Urinary bladder (tissue), 4 donors: ENCODE data around the gene IL9. TPM values are rescaled to one million over a fixed set of nuclear protein-coding genes. Genes with fewer than 3 reads are reported as not detected.
"Not testable (repeated sequence)": the region's sequence is repeated elsewhere in the genome, so short reads cannot be mapped to it uniquely, and the experiment has no call there.

ENCODE experiments used
- DNase-seq: peaks from one replicate; pipeline ENCODE4 v3.0.0-alpha.2; 2015; ENCODE audit errors: extremely low spot score
- H3K27ac ChIP-seq: one replicate; pipeline ENCODE4 v1.5.1; 2013; ENCODE audit warnings: low read depth, mild to moderate bottlenecking, moderate library complexity
- H3K36me3 ChIP-seq: one replicate; pipeline ENCODE4 v1.6.1; 2013; ENCODE audit warnings: mild to moderate bottlenecking, moderate library complexity; ENCODE audit not compliant: insufficient read depth
- H3K4me1 ChIP-seq: one replicate; pipeline ENCODE4 v1.6.1; 2013; ENCODE audit warnings: mild to moderate bottlenecking, moderate library complexity; ENCODE audit not compliant: insufficient read depth
- H3K4me3 ChIP-seq: one replicate; pipeline ENCODE4 v1.5.1; 2013; ENCODE audit warnings: low read depth, low read length
- WGBS: extraction: QIAGEN DNeasy Blood & Tissue Kit; methylation state at CpG from one replicate; pipeline ENCODE4 v1.1.7; 2013; 5-methylcytosine and 5-hydroxymethylcytosine counted together
- polyA plus RNA-seq: library from polyadenylated mRNA; stranded (reverse); fragments of 200-250 nt; gene quantifications from one replicate; pipeline ENCODE4 v1.2.3, GENCODE V29; 2013
- total RNA-seq: library from RNA; depleted of rRNA; stranded (reverse); fragments of >200 nt; gene quantifications from one replicate; pipeline ENCODE4 v1.2.3, GENCODE V29; 2014
- donor health status: healthy with polysubstance abuse.
- donor health status: healthy.

The IL9 gene
- total and polyA plus RNA-seq, 2 donors = not detected

DNA sequence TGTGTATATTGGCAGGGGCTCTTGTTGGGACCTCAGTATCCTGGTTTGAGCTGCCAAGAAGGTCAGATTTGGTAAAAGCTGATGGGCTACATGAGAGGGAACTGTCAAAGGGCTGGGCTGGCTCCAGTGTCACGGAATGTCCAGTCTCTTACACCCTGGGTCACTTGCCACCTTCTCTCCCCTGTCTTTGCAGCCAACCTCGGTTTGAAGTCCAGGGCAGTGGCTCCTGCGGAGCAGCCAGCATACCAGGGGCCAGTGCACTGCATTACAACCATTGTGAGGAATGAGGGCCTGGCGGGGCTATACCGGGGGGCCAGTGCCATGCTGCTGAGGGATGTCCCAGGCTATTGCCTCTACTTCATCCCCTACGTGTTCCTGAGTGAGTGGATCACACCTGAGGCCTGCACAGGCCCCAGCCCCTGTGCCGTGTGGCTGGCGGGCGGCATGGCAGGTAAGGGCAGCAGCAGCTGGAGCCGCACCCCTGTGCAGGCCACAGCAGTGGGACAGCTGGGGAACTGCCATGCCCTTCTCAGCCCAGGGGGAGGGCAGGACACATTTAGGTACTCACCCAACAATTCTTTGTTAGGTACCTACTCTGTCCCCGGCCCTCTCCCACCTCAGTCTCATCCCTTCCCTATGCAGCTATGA is 24.2 kb downstream of the IL9 start:
- no peaks in the 10 kb centered on the region for H3K4me1 ChIP-seq
- 79% methylated on average over 11 of the region's 11 CpGs for WGBS
- no peaks in the 10 kb centered on the region for H3K36me3 ChIP-seq
- no peak for DNase-seq
- H3K4me3 ChIP-seq = no peak overlapping the region
- no peak overlapping the region for H3K27ac ChIP-seq

DNA sequence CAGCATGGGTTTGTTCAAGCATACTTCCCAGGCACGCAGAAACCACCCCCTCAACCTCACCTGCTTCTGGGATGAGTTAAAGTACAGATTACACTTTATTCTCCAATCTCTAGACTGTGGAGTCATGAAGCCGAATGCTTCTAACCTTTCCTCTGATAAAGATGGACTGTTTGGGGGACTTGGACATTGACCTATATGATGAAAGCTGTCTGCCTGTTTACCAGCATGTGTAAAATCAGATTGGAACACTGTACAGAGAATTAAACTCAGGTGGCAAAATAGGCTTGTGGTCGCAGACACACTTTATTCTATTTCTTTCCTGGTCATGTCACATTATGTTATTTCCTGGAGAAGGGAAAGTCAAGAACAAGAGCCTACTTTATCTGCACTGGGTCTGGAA is 25.7 kb downstream of the IL9 start:
- Histone ChIP-seq H3K36me3 (no peaks in the 10 kb centered on the region), H3K4me1 (no peaks in the 10 kb centered on the region), H3K4me3 (no peak overlapping the region), H3K27ac (no peak overlapping the region)
- 64% methylated on average over 3 of the region's 3 CpGs for WGBS
- no peak for DNase-seq

DNA sequence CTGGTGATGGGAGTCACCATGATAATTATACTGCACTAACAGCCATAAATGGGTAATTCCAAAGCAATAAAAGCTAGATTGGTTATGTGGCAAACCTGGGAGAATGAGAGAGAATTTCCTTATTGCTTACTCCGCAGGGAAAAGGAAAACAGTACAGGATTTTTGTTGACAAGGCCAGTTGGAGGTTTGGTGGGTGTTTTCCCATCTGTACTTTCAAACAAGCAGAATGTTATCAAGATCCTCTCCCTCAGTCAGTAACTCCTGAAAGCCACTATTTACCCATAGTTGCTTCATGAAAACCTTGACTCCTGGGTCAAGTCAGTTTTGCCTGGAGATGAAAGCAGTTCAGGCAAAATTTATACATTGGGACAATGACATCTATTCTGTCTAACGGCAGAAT is 26.4 kb downstream of the IL9 start:
- DNase-seq = no peak
- H3K27ac ChIP-seq = no peak overlapping the region
- H3K4me3 ChIP-seq = no peak overlapping the region
- no peaks in the 10 kb centered on the region for H3K36me3 ChIP-seq
- 77% methylated on average over 2 of the region's 2 CpGs for WGBS
- H3K4me1 ChIP-seq = no peaks in the 10 kb centered on the region

GRCh38 chr5:135868681-135869080 is 27.0 kb downstream of the IL9 start:
- 77% methylated on average over 2 of the region's 2 CpGs for WGBS
- H3K36me3 ChIP-seq = no peaks in the 10 kb centered on the region
- no peak overlapping the region for H3K4me3 ChIP-seq
- no peak overlapping the region for H3K27ac ChIP-seq
- H3K4me1 ChIP-seq = no peaks in the 10 kb centered on the region
- DNase-seq = no peak

DNA sequence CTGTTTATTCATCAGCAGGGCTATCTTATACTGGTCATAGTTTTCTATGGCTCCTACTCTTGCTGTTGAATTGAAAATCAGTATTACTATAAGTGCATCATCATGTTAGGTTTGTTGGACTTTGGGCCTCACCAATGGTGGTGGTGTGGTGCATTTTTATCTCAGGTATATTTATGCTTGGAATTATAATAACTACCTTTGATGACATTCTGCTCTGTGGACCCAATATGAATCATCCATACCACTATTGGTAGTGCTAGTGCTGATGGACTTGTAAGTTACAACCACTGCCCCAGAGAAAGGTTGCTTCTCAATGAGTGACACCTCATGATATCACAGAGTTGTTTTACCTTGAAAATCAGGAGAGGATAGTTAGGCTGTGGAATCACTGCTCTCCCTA is 28.0 kb downstream of the IL9 start:
- Histone ChIP-seq H3K36me3 (no peaks in the 10 kb centered on the region), H3K4me1 (no peaks in the 10 kb centered on the region), H3K4me3 (no peak overlapping the region), H3K27ac (no peak overlapping the region)
- no peak for DNase-seq

GRCh38 chr5:135866016-135866415 is 29.6 kb downstream of the IL9 start:
- Histone ChIP-seq H3K27ac (no peak overlapping the region), H3K36me3 (no peaks in the 10 kb centered on the region), H3K4me3 (no peak overlapping the region), H3K4me1 (no peaks in the 10 kb centered on the region)
- WGBS = 89% methylated on average over 2 of the region's 2 CpGs
- DNase-seq = no peak

DNA sequence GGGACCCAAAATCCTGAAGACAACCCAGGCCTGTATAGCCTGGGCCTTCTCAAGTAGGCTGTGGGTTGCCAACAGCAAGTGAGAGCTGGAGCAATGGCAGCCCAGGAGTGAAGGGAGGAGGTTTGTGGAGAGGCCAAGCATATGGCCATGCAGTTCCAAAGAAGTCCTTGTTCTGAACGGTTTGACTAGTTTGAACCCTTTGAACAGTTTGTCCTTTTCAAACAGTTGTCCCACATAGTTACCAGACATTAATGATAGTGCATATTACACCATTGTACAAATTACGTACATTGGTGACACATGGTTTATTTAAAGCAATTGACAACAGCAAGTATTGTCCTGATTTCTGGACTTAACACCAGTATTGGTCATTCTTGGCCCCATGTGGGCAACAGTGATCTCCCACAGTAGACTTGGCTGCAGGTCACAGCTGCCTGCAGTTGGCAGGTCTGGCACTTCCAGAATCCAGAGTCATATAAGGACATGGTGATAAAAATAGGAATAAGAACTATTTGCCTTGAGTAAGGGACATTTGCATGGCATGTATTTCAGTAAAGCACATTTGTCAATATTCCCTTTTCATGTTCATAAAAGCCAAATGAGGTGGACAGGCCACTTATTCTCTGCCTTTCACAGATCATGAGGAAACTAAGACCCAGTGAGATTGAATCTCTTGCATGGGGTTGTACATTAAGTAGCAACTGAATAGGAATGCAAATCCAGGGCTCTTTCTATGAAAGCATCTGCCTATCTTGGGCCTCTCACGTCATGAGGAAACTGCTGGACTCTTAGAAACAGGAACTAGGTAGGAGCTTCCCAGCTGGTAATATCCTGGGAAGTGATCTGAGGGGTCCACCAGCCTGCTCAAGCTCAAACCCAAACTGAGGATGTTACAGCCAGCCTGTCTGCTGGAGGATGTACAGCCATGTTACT is 30.9 kb downstream of the IL9 start:
- WGBS = 84% methylated on average over 3 of the region's 3 CpGs
- H3K4me3 ChIP-seq = no peak overlapping the region
- H3K36me3 ChIP-seq = no peaks in the 10 kb centered on the region
- H3K27ac ChIP-seq = no peak overlapping the region
- no peaks in the 10 kb centered on the region for H3K4me1 ChIP-seq
- DNase-seq = no peak

DNA sequence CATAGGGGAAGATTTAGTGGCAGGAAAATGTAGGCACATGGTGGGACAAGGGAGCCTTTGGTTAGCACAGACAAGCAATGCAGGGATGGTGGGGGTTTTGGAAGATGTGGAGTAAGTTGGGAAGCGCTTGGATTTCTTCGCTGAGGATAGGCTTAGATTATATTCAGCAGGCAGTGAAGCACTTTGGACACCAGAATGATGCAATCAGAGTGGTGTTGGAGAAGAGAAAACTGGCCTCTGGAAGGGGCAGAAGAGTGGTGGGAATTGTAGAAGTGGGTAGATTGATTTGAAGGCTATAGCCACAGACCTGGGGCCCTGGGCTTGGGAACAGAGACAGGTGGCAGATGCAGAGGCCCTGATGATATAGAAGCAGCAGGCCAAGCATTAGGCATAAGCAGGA is 32.9 kb downstream of the IL9 start:
- H3K4me1 ChIP-seq = no peaks in the 10 kb centered on the region
- no peaks in the 10 kb centered on the region for H3K36me3 ChIP-seq
- no peak for DNase-seq
- no peak overlapping the region for H3K27ac ChIP-seq
- H3K4me3 ChIP-seq = no peak overlapping the region
- over 99% methylated on average over 2 of the region's 2 CpGs for WGBS

DNA sequence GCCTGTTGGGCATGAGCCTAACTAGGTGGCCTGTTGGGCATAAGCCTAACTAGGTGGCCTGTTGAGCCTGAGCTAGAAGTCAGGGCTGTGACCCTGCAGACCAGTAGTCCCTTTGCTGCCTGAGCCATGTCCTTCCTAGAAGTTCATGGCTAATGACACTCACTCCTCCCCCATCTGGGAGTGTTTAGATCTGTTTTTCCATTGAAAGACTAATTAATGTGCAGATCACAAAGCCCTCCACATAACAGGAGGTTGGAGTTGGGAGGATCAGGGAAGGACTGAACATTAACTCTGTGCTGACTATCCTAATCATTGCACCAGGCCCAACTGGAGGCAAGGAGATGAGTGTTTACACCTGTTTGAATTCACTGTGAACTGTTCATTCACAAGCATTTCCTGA is 33.6 kb downstream of the IL9 start:
- no peaks in the 10 kb centered on the region for H3K4me1 ChIP-seq
- no peak overlapping the region for H3K27ac ChIP-seq
- H3K36me3 ChIP-seq = no peaks in the 10 kb centered on the region
- no peak for DNase-seq
- H3K4me3 ChIP-seq = no peak overlapping the region

GRCh38 chr5:135861641-135862040 is 34.0 kb downstream of the IL9 start:
- no peaks in the 10 kb centered on the region for H3K36me3 ChIP-seq
- WGBS = 84% methylated on average over 1 of the region's 1 CpG
- H3K4me1 ChIP-seq = no peaks in the 10 kb centered on the region
- DNase-seq = no peak
- no peak overlapping the region for H3K4me3 ChIP-seq
- no peak overlapping the region for H3K27ac ChIP-seq

- DNase-seq = no peak
- Histone ChIP-seq H3K36me3 (no peaks in the 10 kb centered on the region), H3K4me1 (no peaks in the 10 kb centered on the region), H3K4me3 (no peak overlapping the region), H3K27ac (no peak overlapping the region)
- WGBS = 82% methylated on average over 1 of the region's 1 CpG
Observed at GRCh38 chr5:135859641-135860040, 36.0 kb downstream of the IL9 start.

DNA sequence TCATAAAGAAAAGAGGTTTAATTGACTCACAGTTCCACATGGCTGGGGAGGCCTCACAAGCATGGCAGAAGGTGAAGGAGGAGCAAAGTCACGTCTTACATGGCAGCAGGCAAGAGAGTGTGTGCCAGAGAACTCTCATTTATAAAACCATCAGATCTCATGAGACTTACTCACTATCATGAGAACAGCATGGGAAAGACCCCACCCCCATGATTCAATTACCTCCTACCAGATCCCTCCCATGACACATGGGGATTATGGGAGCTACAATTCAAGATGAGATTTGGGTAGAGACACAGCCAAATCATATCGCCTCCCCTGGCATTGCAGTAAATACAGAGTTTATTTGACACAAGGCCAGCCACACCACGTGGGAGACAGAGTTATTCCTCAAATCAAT is 36.5 kb downstream of the IL9 start:
- H3K27ac ChIP-seq, H3K4me1 ChIP-seq, H3K36me3 ChIP-seq, DNase-seq, H3K4me3 ChIP-seq: not testable (repeated sequence)
- 55% methylated on average over 3 of the region's 3 CpGs for WGBS

- Histone ChIP-seq H3K4me3 (no peak overlapping the region), H3K36me3 (no peaks in the 10 kb centered on the region), H3K27ac (no peak overlapping the region), H3K4me1 (no peaks in the 10 kb centered on the region)
- DNase-seq = no peak
- 62% methylated on average over 2 of the region's 2 CpGs for WGBS
Observed at GRCh38 chr5:135857630-135858311, 37.9 kb downstream of the IL9 start.
